Lung microvascular endothelial cell (primary cell): Measurements from ENCODE around the gene HDAC1. TPM values are rescaled to one million over a fixed set of nuclear protein-coding genes. Genes with fewer than 3 reads are reported as not detected.
"Not testable (repeated sequence)": the region's sequence is repeated elsewhere in the genome, so short reads cannot be mapped to it uniquely, and the experiment has no call there.

Source experiments
- DNase-seq, 2 donors: peaks; one replicate each; pipeline versions ENCODE4 v3.0.0 to v3.0.0-alpha.2; 2010; ENCODE audit warnings: low read depth in 2 of 2
- total RNA-seq: library from RNA; depleted of rRNA; stranded (reverse); fragments of >200 nt; gene quantifications from 2 replicates; pipeline ENCODE4 v1.2.1, GENCODE V29; 2014

The HDAC1 gene
- total RNA-seq, 1 donor from 2014 or later, result 113 TPM

- DNase-seq, result peak in 1 of 2 donors; percentile 29
Observed at GRCh38 chr1:32273391-32274208, 18.3 kb upstream of the HDAC1 start.

DNA sequence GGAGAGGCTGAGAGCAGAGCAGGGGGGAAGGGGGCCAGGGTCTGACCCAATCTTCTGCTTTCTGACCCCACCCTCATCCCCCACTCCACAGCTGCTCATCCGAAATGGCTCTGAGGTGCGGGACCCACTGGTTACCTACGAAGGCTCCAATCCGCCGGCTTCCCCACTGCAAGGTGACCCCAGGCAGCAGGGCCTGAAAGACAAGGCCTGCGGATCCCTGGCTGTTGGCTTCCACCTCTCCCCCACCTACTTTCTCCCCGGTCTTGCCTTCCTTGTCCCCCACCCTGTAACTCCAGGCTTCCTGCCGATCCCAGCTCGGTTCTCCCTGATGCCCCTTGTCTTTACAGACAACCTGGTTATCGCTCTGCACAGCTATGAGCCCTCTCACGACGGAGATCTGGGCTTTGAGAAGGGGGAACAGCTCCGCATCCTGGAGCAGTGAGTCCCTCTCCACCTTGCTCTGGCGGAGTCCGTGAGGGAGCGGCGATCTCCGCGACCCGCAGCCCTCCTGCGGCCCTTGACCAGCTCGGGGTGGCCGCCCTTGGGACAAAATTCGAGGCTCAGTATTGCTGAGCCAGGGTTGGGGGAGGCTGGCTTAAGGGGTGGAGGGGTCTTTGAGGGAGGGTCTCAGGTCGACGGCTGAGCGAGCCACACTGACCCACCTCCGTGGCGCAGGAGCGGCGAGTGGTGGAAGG is 17.1 kb upstream of the HDAC1 start:
- no peak for DNase-seq

DNA sequence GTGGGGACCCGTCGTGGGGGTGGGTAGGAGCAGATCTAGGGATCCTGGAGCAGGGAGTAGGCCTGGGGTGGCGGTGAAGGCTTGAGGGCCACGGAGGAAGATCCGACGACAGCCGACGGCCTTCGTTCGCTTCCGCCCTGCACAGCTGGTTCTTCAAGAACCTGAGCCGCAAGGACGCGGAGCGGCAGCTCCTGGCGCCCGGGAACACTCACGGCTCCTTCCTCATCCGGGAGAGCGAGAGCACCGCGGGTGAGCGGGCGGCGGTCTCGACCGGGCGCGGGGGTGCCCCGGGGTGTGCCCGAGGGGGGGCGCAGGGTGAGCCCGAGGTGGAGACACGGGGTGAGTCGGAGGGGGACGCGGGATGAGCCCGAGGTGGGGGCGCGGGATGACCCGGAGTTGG is 16.5 kb upstream of the HDAC1 start:
- DNase-seq, result no peak

GRCh38 chr1:32276032-32276782 is 15.7 kb upstream of the HDAC1 start:
- DNase-seq, result no peak

DNA sequence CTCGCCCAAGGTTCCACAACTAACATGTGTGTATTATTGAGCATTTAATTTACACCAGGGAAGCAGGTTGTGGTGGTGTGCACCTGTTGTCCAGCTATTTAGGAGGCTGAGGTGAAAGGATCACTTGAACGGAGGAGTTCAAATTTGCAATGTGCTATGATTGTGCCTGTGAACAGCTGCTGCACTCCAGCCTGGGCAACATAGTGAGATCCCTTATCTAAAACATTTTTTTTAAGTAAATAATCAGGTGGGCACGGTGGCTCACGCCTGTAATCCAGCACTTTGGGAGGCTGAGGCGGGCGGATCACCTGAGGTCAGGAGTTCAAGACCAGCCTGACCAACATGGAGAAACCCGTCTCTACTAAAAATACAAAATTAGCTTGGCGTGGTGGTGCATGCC is 7.1 kb upstream of the HDAC1 start:
- not testable (repeated sequence) for DNase-seq

GRCh38 chr1:32285658-32286057 is 6.2 kb upstream of the HDAC1 start:
- DNase-seq, result no peak

- no peak for DNase-seq
Observed at GRCh38 chr1:32286763-32287162, 5.1 kb upstream of the HDAC1 start.

- DNase-seq, result no peak
Observed at GRCh38 chr1:32289256-32289655, 2.6 kb upstream of the HDAC1 start.

- DNase-seq, result peak; percentile 28 to 68
Observed at GRCh38 chr1:32291145-32291707, 657 bp upstream of the HDAC1 start.

DNA sequence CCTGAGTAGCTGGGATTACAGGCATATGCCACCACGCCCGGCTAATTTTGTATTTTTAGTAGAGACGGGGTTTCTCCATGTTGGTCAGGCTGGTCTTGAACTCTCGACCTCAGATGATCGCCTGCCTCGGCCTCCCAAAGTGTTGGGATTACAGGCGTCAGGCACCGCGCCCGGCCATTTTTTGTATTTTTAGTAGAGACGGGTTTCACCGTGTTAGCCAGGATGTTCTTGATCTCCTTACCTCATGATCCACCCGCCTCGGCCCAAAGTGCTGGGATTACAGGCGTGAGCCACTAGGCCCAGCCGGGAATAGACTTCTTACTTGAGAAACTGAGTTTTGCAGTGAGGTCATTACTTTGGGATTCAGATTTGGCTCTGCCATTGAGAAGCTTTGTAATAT is 6.3 kb downstream of the HDAC1 start:
- DNase-seq, result not testable (repeated sequence)

- DNase-seq, result no peak
Observed at GRCh38 chr1:32299327-32299726, 7.4 kb downstream of the HDAC1 start.

DNA sequence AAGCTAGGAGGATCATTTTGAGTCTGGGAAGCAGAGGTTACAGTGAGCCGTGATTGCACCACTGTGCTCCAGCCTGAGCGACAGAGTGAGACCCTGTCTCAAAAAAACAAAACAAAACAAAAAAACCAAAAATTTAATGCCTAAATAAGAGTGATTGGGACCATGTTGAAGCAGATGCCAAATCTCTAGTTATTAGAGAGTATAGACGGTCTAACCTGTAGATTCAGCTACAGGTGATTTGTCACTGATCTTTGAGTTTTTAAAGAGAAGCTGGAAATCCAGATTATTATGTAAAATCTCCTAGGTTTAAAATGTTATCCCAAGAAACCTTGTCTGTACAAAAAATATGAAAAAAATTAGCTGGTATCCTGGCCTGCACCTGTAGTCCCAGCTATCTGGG is 11.5 kb downstream of the HDAC1 start:
- DNase-seq, result no peak

- DNase-seq, result no peak
Observed at GRCh38 chr1:32303997-32304622, 12.2 kb downstream of the HDAC1 start.

GRCh38 chr1:32305310-32305709 is 13.4 kb downstream of the HDAC1 start:
- no peak for DNase-seq

DNA sequence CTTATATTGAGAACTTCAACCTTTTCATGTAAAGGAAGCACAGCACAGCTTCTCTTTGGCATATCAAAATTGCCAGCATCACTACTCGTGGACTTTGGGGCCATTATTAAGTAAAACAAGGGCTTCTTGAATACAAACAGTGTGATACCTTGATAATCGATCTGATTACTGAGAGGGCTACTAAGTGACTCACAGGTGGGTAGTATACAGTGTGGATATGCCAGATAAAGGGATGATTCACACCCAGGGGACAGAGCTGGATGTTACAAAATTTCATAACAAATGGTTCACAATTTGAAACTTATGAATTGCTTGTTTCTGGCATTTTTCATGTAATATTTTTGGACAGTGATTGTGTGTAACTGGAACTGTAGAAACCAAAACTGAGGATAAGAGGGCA is 15.4 kb downstream of the HDAC1 start:
- DNase-seq, result no peak

DNA sequence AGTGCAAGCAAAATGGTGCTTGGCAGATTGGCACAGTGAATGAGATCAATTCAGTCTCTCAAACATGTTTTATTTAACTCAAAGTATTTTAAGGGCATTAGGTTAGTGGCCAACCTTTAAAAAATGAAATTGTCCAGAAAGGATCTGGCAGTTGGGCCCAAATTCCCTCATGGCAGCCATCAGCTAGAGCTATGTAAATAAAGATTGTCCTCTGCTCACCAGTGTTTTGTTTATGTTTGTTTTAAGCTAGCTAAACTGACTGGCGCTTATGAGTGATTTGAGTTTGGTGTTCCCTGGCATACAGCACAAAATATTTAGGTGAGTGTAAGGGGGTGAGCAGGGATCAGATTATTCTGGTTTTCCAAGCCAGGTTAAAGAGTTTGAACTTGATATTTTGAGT is 18.1 kb downstream of the HDAC1 start:
- no peak for DNase-seq

DNA sequence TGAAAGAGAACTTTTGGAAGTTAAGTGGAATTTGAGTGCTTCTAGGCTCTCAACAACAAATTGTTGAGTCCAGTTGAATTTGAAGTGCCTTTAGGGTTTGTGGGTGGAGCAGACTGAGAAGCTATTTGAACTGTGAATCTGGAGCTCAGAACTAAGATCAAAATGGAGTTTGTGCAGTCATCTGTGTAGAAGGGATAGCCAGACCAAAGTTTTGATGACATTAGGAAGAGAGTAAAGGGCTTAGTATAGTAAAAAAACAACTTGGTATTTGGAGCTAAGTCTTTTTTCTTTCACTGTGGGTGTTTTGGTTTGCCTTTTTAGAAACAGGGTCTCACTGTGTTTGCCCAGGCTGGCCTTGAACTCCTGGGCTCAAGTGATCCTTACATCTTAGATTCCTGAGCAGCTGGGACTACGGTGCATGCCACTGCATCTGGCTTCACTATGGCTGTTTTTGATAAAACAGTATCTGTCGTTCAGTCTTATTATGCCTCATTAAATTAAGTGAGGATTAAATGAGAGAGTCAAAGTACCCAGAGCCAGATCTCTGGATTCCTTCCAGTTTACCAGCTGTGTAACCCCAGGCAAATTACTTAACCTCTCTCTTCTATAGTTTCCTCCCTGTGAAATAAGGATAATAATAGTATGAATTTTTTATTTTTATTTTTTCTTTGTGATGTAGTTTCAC is 20.0 kb downstream of the HDAC1 start:
- no peak for DNase-seq

- DNase-seq, result no peak
Observed at GRCh38 chr1:32316903-32317277, 25.0 kb downstream of the HDAC1 start.

DNA sequence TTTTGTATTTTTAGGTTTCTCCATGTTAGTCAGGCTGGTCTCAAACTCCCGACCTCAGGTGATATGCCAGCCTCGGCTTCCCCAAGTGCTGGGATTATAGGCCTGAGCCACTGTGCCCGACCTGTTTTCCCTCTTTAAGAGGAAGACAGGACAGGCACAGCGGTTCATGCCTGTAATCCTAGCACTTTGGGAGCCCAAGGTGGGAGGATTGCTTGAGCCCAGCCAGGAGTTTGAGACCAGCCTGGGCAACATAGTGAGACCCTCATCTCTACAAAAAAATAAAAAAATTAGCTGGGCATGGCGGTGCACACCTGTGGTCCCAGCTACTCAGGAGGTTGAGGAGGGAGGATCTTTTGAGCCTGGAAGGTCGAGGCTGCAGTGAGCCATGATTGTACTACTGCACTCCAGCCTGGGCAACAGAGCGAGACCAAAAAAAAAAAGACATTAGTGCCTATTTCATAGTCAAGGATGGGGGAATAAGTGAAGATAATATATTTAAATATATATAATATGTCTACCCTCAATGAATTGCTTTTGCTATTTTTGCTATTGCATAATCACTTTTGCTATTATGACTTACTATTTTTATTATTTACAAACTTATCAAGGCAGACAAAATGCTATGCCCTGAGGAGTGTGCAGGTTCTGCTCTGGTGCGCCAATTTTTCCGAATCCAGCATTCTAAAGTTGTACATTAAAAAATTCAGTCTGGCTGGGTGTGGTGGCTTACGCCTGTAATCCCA is 26.4 kb downstream of the HDAC1 start:
- no peak for DNase-seq

DNA sequence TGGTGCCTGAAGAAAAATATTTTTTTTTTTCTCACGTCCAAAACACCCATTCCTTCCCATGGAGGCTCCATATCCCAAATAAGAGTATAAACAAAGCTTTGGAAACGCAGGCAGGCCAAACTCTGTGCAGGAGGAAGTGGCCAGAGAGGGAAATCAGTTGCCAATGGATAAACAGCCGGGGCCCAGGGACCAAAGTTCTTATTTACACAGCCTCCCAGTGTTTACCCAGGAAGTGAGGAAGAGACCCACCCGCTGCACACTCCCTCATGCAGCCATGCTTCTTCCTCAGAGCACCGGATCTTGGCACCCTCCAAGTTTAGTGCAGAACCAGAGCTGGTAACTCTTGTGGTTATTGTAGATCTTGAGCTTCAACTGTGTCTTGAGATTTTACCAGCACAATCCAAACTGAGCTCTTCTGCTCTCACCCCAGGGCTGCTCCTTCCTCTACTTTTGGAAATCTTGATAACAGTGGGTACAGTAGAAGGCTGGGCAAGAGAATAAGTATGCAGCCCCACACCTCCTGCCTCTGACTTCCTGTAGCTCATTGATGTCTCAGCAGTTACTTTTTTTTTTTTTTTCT is 29.9 kb downstream of the HDAC1 start:
- no peak for DNase-seq
